ENCODE measurements around the gene ANKDD1B. TPM values are rescaled to one million over a fixed set of nuclear protein-coding genes. Genes with fewer than 3 reads are reported as not detected.

The ANKDD1B gene
- polyA plus RNA-seq, 2 of the 4 experiments (the other 2 are of a cell fraction), result 0.09 to 0.14 TPM

DNA sequence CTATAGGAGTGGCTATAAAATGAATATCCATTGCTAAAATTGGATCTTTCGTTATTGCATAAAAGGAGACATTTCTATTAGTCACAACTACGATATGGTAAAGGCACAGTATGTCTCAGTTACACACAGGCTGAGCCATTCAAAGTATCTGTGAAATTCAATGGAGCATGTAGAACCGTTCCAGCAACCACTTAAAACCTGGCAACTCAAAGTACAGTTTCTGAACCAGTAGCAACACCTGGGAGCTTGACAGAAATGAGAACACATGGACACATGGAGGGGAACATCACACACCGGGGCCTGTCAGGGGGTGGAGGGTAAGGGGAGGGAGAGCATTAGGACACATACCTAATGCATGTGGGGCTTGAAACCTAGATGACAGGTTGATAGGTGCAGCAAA is 90.6 kb downstream of the ANKDD1B start (continued):
- TF ChIP-seq ATOH8 (CRISPR knock-in tag; IDR thresholded peaks at IDR 0.05; ENCODE audit: low read depth) (no peak), MAFK (IDR thresholded peaks at IDR 0.05; ENCODE audit: partially characterized antibody) (no peak), TP53 (CRISPR knock-in tag; IDR thresholded peaks at IDR 0.05) (no peak)

GRCh38 chr5:75706016-75706415 is 94.8 kb downstream of the ANKDD1B start:
- no peak overlapping the region for H3K27ac ChIP-seq
- ATAC-seq (no peak), FAIRE-seq (no peak), DNase-seq (ENCODE audit: low read depth in 1 of 2, low spot score in 1 of 2) (no peak)
- no peak overlapping the region for H3K4me2 ChIP-seq
- no peak overlapping the region for H3K4me3 ChIP-seq
- H3K9me3 ChIP-seq, result no peaks in the 10 kb centered on the region
- 100% methylated on average over 1 of the region's 1 CpG for WGBS (ENCODE audit: missing lambda C conversion rate)
- no peak for TF ChIP-seq FOSB (CRISPR knock-in tag; IDR thresholded peaks at IDR 0.05)
- no peak for TF ChIP-seq KDM1A (IDR thresholded peaks at IDR 0.05; ENCODE audit: low read depth)
- TF ChIP-seq POLR2A (IDR thresholded peaks at IDR 0.05; ENCODE audit: low read length), result no peak
- no peak for TF ChIP-seq MAFK (IDR thresholded peaks at IDR 0.05; ENCODE audit: partially characterized antibody)
- TF ChIP-seq EHMT2 (IDR thresholded peaks at IDR 0.05; ENCODE audit: low read depth), result no peak
- TF ChIP-seq, protein P1, sequence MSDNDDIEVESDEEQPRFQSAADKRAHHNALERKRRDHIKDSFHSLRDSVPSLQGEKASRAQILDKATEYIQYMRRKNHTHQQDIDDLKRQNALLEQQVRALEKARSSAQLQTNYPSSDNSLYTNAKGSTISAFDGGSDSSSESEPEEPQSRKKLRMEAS (IDR thresholded peaks at IDR 0.05), result no peak
- no peak for TF ChIP-seq KDM5A (IDR thresholded peaks at IDR 0.05)
- TF ChIP-seq HMGXB4 (CRISPR knock-in tag; IDR thresholded peaks at IDR 0.05; ENCODE audit: borderline replicate concordance), result no peak
- no peak for TF ChIP-seq MAZ (IDR thresholded peaks at IDR 0.05; ENCODE audit: borderline replicate concordance, low read depth, low read length)
- no peak for TF ChIP-seq CEBPB (IDR thresholded peaks at IDR 0.05)
- no peak for TF ChIP-seq HDAC2 (IDR thresholded peaks at IDR 0.05)
- TF ChIP-seq ZSCAN20 (CRISPR knock-in tag; IDR thresholded peaks at IDR 0.05), result no peak
- no peak for TF ChIP-seq NR3C1 (IDR thresholded peaks at IDR 0.05)
- TF ChIP-seq, protein P2, sequence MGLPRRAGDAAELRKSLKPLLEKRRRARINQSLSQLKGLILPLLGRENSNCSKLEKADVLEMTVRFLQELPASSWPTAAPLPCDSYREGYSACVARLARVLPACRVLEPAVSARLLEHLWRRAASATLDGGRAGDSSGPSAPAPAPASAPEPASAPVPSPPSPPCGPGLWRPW (IDR thresholded peaks at IDR 0.05), result no peak
- no peak for TF ChIP-seq RAD21 (conservative IDR thresholded peaks at IDR 0.05 in 1 of 2, IDR thresholded peaks at IDR 0.05 in 1 of 2)
- H3K4me1 ChIP-seq, result peaks cover 13% of the 10 kb centered on the region
- CTCF ChIA-PET, result no interaction called here
- POLR2A ChIA-PET, result no interaction called here

- Histone ChIP-seq H3K4me2 (no peak overlapping the region), H3K4me1 (peaks cover 13% of the 10 kb centered on the region), H3K4me3 (no peak overlapping the region), H3K9me3 (no peaks in the 10 kb centered on the region), H3K27ac (no peak overlapping the region)
- ChIA-PET CTCF (interaction anchor here (1.2 kb wide), 1 partner anchor 26 kb away, joined by 6 read pairs; no protein-coding TSS in a partner anchor), POLR2A (no interaction called here)
- ATAC-seq, result no peak
- TF ChIP-seq KDM1A (IDR thresholded peaks at IDR 0.05; ENCODE audit: low read depth), result no peak
- WGBS (ENCODE audit: missing lambda C conversion rate), result 89% methylated on average over 3 of the region's 3 CpGs
- no peak for FAIRE-seq
- no peak for DNase-seq (ENCODE audit: low read depth in 1 of 2, low spot score in 1 of 2)
These were observed 95.5 kb downstream of the ANKDD1B start for GRCh38 chr5:75706775-75707174.

DNA sequence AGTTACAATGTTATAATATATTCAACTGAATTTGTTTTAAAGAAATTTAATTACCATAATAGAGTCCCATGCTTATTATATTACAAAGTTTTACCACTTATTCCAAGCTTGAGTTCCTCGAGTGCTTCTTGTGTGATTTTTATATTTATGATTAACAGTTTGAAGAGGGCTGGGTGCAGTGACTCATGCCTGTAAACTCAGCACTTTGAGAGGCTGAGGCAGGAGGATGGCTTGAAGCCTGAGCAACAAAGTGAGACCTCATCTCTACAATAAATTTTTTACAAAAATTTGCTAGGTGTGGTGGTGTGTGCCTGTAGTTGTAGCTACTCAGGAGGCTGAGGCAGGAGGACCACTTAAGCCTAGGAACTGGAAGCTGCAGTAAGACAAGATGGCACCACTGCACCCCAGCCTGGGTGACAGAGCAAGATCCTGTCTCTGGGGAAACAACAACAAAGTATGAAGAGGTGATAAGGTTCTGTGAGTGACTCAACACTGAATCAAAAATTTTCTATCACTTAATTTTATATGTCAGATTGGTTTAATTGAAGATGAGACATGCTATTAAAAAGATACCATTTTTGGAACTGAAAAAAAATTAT is 96.8 kb downstream of the ANKDD1B start:
- DNase-seq (ENCODE audit: low read depth in 1 of 2, low spot score in 1 of 2) (peak in 1 of 2 experiments; percentile 15), FAIRE-seq (peak; percentile 18), ATAC-seq (peak in 1 of 2 experiments; percentile 68; a peak in 3 of 6 replicates)
- Histone ChIP-seq H3K4me2 (peak overlapping the region; percentile 18; the same call in 1 of the 3 replicates), H3K4me3 (no peak overlapping the region), H3K4me1 (peaks cover 13% of the 10 kb centered on the region), H3K9me3 (no peaks in the 10 kb centered on the region), H3K27ac (peak overlapping the region in 1 of 2 experiments; percentile 36; a peak in 1 of 6 replicates)
- ChIA-PET POLR2A (no interaction called here), CTCF (no interaction called here)
- 2% methylated on average over 1 of the region's 1 CpG for WGBS (ENCODE audit: missing lambda C conversion rate)
- TF ChIP-seq FOSL2 (IDR thresholded peaks at IDR 0.05) (0 out of 2 replicates have a peak, but pooled peaks have one; percentile 9), FOSL2 (CRISPR knock-in tag; IDR thresholded peaks at IDR 0.05) (peak; percentile 53; the same call in 1 of the 2 replicates), ZSCAN20 (CRISPR knock-in tag; IDR thresholded peaks at IDR 0.05) (no peak), MAFK (IDR thresholded peaks at IDR 0.05; ENCODE audit: partially characterized antibody) (peak; percentile 6), EP300 (IDR thresholded peaks at IDR 0.05) (no peak), RFX5 (IDR thresholded peaks at IDR 0.05) (no peak)
- TF ChIP-seq, protein P3, sequence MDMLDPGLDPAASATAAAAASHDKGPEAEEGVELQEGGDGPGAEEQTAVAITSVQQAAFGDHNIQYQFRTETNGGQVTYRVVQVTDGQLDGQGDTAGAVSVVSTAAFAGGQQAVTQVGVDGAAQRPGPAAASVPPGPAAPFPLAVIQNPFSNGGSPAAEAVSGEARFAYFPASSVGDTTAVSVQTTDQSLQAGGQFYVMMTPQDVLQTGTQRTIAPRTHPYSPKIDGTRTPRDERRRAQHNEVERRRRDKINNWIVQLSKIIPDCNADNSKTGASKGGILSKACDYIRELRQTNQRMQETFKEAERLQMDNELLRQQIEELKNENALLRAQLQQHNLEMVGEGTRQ (IDR thresholded peaks at IDR 0.05), result no peak
